ENCODE results near the gene TNFRSF12A. TPM values are rescaled to one million over a fixed set of nuclear protein-coding genes. Genes with fewer than 3 reads are reported as not detected.

The TNFRSF12A gene
- total RNA-seq, 2 experiments from 2014 or later, result 11.8 to 13.5 TPM

DNA sequence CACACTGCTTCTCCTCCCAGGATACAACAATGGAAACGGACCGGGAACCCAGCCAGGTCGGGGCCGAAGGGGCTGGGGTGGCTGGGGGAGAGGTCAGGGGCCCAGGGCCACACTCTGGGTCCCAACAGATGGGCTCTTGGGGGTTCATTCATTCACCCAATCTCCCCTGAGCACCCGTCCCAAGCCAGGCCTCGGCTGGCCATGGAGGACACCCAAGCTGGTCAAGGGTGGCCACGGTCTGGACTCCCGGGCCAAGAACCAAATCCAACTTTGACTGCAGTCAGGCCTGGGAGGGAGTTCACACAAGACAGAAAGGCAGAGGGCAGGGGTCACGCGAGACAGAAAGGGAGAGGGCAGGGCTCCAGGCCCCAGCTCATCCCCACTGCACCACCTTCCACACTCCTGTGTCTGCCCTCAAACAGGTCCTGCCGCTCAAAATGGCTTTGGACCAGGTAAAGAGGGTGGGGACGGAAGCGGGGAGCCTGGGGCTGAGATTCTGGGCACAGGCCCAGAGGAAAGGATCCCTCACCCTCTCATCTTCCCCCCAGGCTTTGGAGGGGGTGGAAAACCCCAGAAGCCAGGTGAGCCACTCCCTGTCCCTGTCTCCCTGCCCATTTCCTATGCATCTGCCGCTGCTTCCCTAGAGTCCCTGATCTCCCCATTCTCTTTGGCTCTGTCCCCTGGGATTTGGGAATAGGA is 27.6 kb upstream of the TNFRSF12A start:
- H3K9me3 Mint-ChIP-seq, result no peaks in the 10 kb centered on the region
- DNase-seq (no peak), ATAC-seq (no peak)
- H3K27me3 Mint-ChIP-seq, result no peaks in the 10 kb centered on the region
- intact Hi-C loops (cut with micrococcal nuclease), result no loop called here
- no peaks in the 10 kb centered on the region for H3K4me1 Mint-ChIP-seq (ENCODE audit: low read depth)
- H3K27ac Mint-ChIP-seq, result no peak overlapping the region
- no peak overlapping the region for H3K4me3 Mint-ChIP-seq
- TF ChIP-seq, protein P1, sequence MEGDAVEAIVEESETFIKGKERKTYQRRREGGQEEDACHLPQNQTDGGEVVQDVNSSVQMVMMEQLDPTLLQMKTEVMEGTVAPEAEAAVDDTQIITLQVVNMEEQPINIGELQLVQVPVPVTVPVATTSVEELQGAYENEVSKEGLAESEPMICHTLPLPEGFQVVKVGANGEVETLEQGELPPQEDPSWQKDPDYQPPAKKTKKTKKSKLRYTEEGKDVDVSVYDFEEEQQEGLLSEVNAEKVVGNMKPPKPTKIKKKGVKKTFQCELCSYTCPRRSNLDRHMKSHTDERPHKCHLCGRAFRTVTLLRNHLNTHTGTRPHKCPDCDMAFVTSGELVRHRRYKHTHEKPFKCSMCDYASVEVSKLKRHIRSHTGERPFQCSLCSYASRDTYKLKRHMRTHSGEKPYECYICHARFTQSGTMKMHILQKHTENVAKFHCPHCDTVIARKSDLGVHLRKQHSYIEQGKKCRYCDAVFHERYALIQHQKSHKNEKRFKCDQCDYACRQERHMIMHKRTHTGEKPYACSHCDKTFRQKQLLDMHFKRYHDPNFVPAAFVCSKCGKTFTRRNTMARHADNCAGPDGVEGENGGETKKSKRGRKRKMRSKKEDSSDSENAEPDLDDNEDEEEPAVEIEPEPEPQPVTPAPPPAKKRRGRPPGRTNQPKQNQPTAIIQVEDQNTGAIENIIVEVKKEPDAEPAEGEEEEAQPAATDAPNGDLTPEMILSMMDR (IDR thresholded peaks at IDR 0.05), result no peak
- H3K36me3 Mint-ChIP-seq (ENCODE audit: low read depth), result no peaks in the 10 kb centered on the region
- ChIA-PET POLR2A (no interaction called here), CTCF (interaction anchor here (0.6 kb wide), 1 partner anchor 11 kb away, joined by 3 read pairs; no protein-coding TSS in a partner anchor)

DNA sequence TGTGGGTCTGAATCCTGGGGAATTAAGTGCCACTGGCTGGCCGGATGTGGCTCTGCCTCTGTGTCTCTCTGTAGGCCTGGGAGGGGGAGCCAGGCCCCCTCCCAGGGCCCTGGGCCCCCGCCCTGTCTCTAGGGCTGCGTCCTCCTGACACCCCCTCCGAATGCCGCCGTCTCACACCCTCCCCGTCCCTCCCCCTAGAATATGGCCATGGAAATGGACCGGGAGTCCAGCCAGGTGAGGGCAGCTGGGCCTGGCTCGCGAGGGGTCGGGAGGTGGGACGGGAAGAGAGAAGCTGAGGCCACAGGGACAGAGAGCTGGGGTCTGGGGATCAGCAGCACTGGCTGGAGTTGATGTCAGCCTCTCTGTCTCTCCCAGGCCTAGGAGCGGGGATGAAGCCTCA is 23.9 kb upstream of the TNFRSF12A start:
- H3K36me3 Mint-ChIP-seq (ENCODE audit: low read depth), result no peaks in the 10 kb centered on the region
- POLR2A ChIA-PET, result no interaction called here
- no peak for DNase-seq

DNA sequence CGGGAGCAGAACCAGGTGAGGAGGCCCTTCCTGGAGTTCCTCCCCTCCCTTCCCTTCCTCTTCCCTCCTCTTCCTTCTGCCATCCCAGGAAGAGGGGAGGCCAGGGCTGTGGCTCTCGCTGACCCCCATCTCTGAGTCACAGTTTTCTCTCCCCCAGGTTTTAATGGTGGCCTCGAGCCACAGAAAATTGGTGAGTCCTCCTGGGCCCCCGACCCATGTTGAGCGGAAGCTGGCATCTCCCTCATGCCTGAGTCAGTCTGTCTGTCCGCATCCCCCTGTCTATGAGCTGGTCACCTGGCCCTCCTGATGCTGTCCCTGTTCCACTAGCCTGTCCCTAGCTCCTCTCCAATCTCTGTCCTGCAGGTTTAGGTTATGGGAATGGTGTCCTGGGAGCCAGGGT is 20.2 kb upstream of the TNFRSF12A start:
- no peaks in the 10 kb centered on the region for H3K36me3 Mint-ChIP-seq (ENCODE audit: low read depth)
- TF ChIP-seq, protein P1 (IDR thresholded peaks at IDR 0.05), result no peak
- ChIA-PET CTCF (interaction anchor here (5.8 kb wide), 1 partner anchor 29 kb away, joined by 85 read pairs; no protein-coding TSS in a partner anchor), POLR2A (interaction anchor here (0.6 to 1.0 kb wide), 2 partner anchors 20 to 52 kb away, joined by 3 read pairs; no protein-coding TSS in a partner anchor)
- no peak overlapping the region for H3K4me3 Mint-ChIP-seq
- H3K9me3 Mint-ChIP-seq, result no peaks in the 10 kb centered on the region
- intact Hi-C loops (cut with micrococcal nuclease), result no loop called here
- ATAC-seq (no peak), DNase-seq (no peak)
- H3K27ac Mint-ChIP-seq, result no peak overlapping the region
- no peaks in the 10 kb centered on the region for H3K4me1 Mint-ChIP-seq (ENCODE audit: low read depth)
- H3K27me3 Mint-ChIP-seq, result peaks cover 3% of the 10 kb centered on the region

More for the DNA sequence above, 23.9 kb upstream of the TNFRSF12A start:
- Mint-ChIP-seq H3K4me1 (ENCODE audit: low read depth) (no peaks in the 10 kb centered on the region), H3K9me3 (no peaks in the 10 kb centered on the region), H3K27ac (no peak overlapping the region), H3K4me3 (no peak overlapping the region), H3K27me3 (no peaks in the 10 kb centered on the region)
- CTCF ChIA-PET, result interaction anchor here (1.0 kb wide), 1 partner anchor 32 kb away, joined by 3 read pairs; no protein-coding TSS in a partner anchor
- no peak for ATAC-seq
- intact Hi-C loops (cut with micrococcal nuclease), result no loop called here
- TF ChIP-seq, protein P1 (IDR thresholded peaks at IDR 0.05), result no peak

DNA sequence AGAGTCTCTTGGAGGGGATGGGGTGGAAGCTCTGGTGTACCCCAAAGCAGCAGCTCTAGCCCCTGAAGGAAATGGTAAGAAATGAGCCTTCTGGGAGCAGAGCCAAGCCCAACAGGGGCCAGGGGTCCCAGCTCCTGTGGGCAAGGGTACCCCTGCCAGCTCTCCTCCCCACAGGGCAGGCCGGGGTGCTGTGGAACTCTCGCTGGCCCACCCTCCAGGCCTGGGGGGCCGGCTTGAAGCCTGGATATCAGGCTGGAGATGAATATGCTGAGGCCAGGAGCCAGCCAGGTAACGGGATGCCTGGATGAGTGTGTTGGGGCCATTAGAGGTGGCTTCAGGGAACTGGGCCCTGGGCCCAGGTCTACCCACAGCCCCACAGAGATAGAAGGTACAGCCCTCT is 19.6 kb upstream of the TNFRSF12A start:
- H3K4me3 Mint-ChIP-seq, result no peak overlapping the region
- no peak overlapping the region for H3K27ac Mint-ChIP-seq
- H3K36me3 Mint-ChIP-seq (ENCODE audit: low read depth), result no peaks in the 10 kb centered on the region
- ATAC-seq, result no peak
- TF ChIP-seq, protein P1 (IDR thresholded peaks at IDR 0.05), result no peak
- peaks cover 3% of the 10 kb centered on the region for H3K27me3 Mint-ChIP-seq
- CTCF ChIA-PET, result interaction anchor here (5.8 kb wide), 1 partner anchor 29 kb away, joined by 85 read pairs; no protein-coding TSS in a partner anchor
- intact Hi-C loops (cut with micrococcal nuclease), result no loop called here
- DNase-seq, result no peak
- no peaks in the 10 kb centered on the region for H3K4me1 Mint-ChIP-seq (ENCODE audit: low read depth)
- H3K9me3 Mint-ChIP-seq, result no peaks in the 10 kb centered on the region
- POLR2A ChIA-PET, result interaction anchor here (0.6 to 1.1 kb wide), 4 partner anchors 21 to 51 kb away, joined by 3 to 4 read pairs (median 3); no protein-coding TSS in a partner anchor

DNA sequence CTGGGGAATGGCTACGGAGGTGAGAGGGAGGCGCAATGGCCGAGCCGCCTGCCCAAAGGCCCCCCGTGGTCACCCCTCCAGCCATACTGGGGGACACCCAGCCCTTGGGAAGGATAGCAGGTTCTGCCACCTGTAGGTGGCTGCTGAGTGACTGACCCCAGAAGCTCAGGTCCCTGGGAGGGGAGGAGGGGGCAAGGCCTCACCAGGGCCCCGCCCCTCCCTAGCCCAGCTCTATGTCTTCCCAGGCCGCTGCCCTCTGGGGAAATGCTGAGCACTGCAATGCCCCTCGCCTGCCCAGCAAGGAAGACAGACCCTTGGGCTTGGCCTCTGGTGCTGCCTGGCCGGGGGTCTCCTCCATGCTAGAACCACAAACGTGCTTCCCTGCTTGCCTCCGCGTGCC is 18.9 kb upstream of the TNFRSF12A start:
- H3K9me3 Mint-ChIP-seq, result no peaks in the 10 kb centered on the region
- ATAC-seq, result no peak
- intact Hi-C loops (cut with micrococcal nuclease), result no loop called here
- ChIA-PET POLR2A (interaction anchor here (0.8 to 1.1 kb wide), 3 partner anchors 29 to 116 kb away, joined by 3 to 4 read pairs (median 4); no protein-coding TSS in a partner anchor), CTCF (interaction anchor here (1.5 to 5.8 kb wide), 3 partner anchors 28 to 128 kb away, joined by 3 to 85 read pairs (median 5); no protein-coding TSS in a partner anchor)
- DNase-seq, result no peak
- H3K27me3 Mint-ChIP-seq, result peaks cover 3% of the 10 kb centered on the region
- no peaks in the 10 kb centered on the region for H3K36me3 Mint-ChIP-seq (ENCODE audit: low read depth)
- H3K27ac Mint-ChIP-seq, result no peak overlapping the region
- TF ChIP-seq, protein P1 (IDR thresholded peaks at IDR 0.05), result no peak
- no peaks in the 10 kb centered on the region for H3K4me1 Mint-ChIP-seq (ENCODE audit: low read depth)
- no peak overlapping the region for H3K4me3 Mint-ChIP-seq

Data from activated CD8-positive, alpha-beta T cell treated with anti-CD3 and anti-CD28 coated beads for 36 hours (primary cell).